LNCAP (cell line): ENCODE results near the gene ARHGAP18.

Source experiments
- TF ChIP-seq, protein P1 (sequence below): fragments of 450-650 bp; IDR thresholded peaks from 2 replicates; pipeline ENCODE4 v1.5.1; 2017; ENCODE audit warnings: mild to moderate bottlenecking

The ARHGAP18 gene

GRCh38 chr6:129608886-129609537 lies 101.0 kb downstream of the ARHGAP18 start:
- TF ChIP-seq, protein P1, sequence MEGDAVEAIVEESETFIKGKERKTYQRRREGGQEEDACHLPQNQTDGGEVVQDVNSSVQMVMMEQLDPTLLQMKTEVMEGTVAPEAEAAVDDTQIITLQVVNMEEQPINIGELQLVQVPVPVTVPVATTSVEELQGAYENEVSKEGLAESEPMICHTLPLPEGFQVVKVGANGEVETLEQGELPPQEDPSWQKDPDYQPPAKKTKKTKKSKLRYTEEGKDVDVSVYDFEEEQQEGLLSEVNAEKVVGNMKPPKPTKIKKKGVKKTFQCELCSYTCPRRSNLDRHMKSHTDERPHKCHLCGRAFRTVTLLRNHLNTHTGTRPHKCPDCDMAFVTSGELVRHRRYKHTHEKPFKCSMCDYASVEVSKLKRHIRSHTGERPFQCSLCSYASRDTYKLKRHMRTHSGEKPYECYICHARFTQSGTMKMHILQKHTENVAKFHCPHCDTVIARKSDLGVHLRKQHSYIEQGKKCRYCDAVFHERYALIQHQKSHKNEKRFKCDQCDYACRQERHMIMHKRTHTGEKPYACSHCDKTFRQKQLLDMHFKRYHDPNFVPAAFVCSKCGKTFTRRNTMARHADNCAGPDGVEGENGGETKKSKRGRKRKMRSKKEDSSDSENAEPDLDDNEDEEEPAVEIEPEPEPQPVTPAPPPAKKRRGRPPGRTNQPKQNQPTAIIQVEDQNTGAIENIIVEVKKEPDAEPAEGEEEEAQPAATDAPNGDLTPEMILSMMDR: no peak

- TF ChIP-seq, protein P1: no peak
Observed at GRCh38 chr6:129607581-129608186, 102.3 kb downstream of the ARHGAP18 start.

DNA sequence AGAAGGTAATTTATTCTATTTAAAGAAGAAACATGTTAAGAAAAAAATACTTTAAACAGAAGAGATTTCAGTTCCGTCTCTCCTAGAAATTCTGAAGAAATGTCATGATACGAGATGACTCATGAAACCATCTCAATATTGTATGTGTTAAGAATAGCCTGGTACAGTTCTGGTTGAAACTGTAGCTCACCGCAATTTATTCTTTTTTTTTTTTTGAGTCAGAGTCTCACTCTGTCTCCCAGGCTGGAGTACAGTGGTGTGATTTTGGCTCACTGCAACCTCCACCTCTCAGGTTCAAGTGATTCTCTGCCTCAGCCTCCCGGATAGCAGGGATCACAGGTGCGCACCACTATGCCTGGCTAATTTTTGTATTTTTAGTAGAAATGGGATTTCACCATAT lies 103.3 kb downstream of the ARHGAP18 start:
- TF ChIP-seq, protein P1: no peak

- TF ChIP-seq, protein P1: no peak
Observed at GRCh38 chr6:129605967-129606366, 104.0 kb downstream of the ARHGAP18 start.

DNA sequence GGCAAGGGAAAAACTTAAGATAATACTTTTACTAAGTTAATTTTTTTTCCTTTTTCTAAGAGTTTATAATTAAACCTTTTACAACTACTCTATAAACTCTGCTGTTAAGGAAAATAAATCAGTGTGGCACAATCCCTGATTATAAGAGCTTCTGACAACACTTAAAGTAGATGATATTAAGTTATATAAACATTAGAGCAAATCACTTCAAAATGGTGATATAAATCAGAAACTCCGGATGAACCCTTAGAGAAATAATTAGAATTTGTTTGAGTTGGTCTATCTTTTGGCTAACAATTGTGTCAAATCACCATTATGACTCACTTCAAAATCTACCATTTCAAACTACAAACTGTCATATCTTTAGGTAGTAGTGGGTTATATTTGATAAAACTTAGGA lies 104.9 kb downstream of the ARHGAP18 start:
- TF ChIP-seq, protein P1: no peak

- TF ChIP-seq, protein P1: no peak
Observed at GRCh38 chr6:129604321-129604720, 105.7 kb downstream of the ARHGAP18 start.

DNA sequence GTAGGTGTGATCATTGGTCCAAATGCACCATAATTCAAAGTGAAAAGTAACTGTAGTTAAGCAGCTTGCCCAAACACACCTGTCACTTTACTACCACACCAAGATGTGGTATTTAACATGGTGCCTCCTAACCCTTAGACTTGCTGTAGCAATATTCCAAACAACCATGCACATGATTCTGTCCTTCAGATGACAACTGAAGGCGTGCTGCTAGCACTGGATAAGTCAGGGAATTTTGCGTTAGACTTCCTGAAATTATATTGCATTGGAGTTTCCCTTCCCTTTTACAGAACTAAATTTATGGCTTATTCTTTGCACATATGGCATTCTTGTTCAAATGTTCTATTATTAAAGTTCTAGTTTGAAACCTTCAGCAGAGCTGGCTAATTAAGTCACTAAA lies 106.2 kb downstream of the ARHGAP18 start:
- TF ChIP-seq, protein P1: no peak

DNA sequence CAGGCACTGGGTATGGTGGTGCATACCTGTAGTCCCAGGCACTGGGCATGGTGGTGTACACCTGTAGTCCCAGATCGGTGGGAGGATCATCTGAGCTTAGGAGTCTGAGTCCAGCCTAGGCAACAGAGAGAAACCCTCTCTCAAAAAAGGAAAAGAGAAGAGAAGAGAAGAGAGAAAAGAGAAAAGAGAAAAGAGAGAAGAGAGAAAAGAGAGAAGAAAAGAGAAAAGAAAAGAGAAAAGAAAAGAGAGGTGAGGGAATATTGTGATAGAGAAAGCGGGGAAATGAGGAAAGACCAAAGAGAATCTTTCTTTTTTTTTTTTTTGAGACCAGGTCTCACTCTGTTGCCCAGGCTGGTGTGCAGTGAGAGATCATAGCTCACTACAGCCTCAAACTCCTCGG lies 108.7 kb downstream of the ARHGAP18 start:
- TF ChIP-seq, protein P1: no peak
